GM23248 (cell line): ENCODE measurements around the gene ACAA2. TPM values are rescaled to one million over a fixed set of nuclear protein-coding genes. Genes with fewer than 3 reads are reported as not detected.
"Not testable (repeated sequence)": the region's sequence is repeated elsewhere in the genome, so short reads cannot be mapped to it uniquely, and the experiment has no call there.

ENCODE experiments used
- DNase-seq: peaks from one replicate; pipeline ENCODE4 v3.0.0-alpha.2; 2015
- H2AFZ ChIP-seq: fragments of 200-600 bp; sonication (generic); 2 replicates; pipeline ENCODE4 v1.6.1; 2016; ENCODE audit warnings: antibody characterized with exemption
- H3F3A ChIP-seq: fragments of 200-600 bp; sonication (generic); 2 replicates; pipeline ENCODE4 v1.6.1; 2016; ENCODE audit warnings: mild to moderate bottlenecking, antibody characterized with exemption, mixed run types; ENCODE audit not compliant: insufficient read depth
- H3K27ac ChIP-seq: fragments of 200-600 bp; sonication (generic); 2 replicates; pipeline ENCODE4 v1.5.1; 2016; ENCODE audit warnings: mild to moderate bottlenecking
- H3K27me3 ChIP-seq: fragments of 200-600 bp; sonication (generic); replicated peaks from 2 replicates; pipeline ENCODE4 v1.6.1; 2016; ENCODE audit warnings: mild to moderate bottlenecking; ENCODE audit not compliant: insufficient read depth
- H3K36me3 ChIP-seq: fragments of 200-600 bp; sonication (generic); 2 replicates; pipeline ENCODE4 v1.6.1; 2016; ENCODE audit warnings: low read depth, mild to moderate bottlenecking
- H3K4me1 ChIP-seq: fragments of 200-600 bp; sonication (generic); 2 replicates; pipeline ENCODE4 v1.6.1; 2016; ENCODE audit warnings: mild to moderate bottlenecking; ENCODE audit not compliant: insufficient read depth
- H3K4me2 ChIP-seq: fragments of 200-600 bp; sonication (generic); one replicate; pipeline ENCODE4 v1.6.1; 2016; ENCODE audit warnings: mild to moderate bottlenecking; ENCODE audit not compliant: unreplicated experiment
- H3K4me3 ChIP-seq: fragments of 200-600 bp; sonication (generic); 2 replicates; pipeline ENCODE4 v1.5.1; 2016; ENCODE audit warnings: mild to moderate bottlenecking
- H3K79me2 ChIP-seq: fragments of 200-600 bp; sonication (generic); 2 replicates; pipeline ENCODE4 v1.6.1; 2016; ENCODE audit warnings: mild to moderate bottlenecking; ENCODE audit not compliant: insufficient read depth
- H3K9ac ChIP-seq: fragments of 200-600 bp; sonication (generic); 2 replicates; pipeline ENCODE4 v1.6.1; 2016; ENCODE audit warnings: mild to moderate bottlenecking
- H3K9me2 ChIP-seq: fragments of 200-600 bp; sonication (generic); 2 replicates; pipeline ENCODE4 v1.6.1; 2016; ENCODE audit warnings: mixed run types, mild to moderate bottlenecking, moderate library complexity; ENCODE audit not compliant: insufficient read depth
- H3K9me3 ChIP-seq: fragments of 200-600 bp; sonication (generic); one replicate; pipeline ENCODE4 v1.6.1; 2017; ENCODE audit warnings: low read depth
- H4K20me1 ChIP-seq: fragments of 200-600 bp; sonication (generic); 2 replicates; pipeline ENCODE4 v1.6.0; 2016; ENCODE audit not compliant: insufficient read depth
- EZH2 ChIP-seq: fragments of 200-600 bp; sonication (generic); IDR thresholded peaks from 2 replicates; pipeline ENCODE4 v1.6.1; 2018; ENCODE audit warnings: antibody characterized with exemption, mild to moderate bottlenecking; ENCODE audit not compliant: insufficient read depth, poor library complexity, severe bottlenecking
- EZH2phosphoT487 ChIP-seq: fragments of 200-600 bp; sonication (generic); IDR thresholded peaks from 2 replicates; pipeline ENCODE4 v1.6.1; 2018; ENCODE audit warnings: antibody characterized with exemption, moderate library complexity, mild to moderate bottlenecking, low read depth; ENCODE audit not compliant: insufficient read depth
- WGBS, 2 experiments: methylation state at CpG; one replicate each; pipeline ENCODE4 v1.1.6; 2015 to 2017; ENCODE audit warnings: low lambda C conversion rate in 2 of 2, low coverage in 1 of 2; ENCODE audit errors: missing lambda C conversion rate in 2 of 2; 5-methylcytosine and 5-hydroxymethylcytosine counted together
- in situ Hi-C: fragments of 300-500 bp; cut with MboI; formaldehyde crosslinking; loops from 2 replicates; pipeline ENCODE4 v1.15.0; 2020
- polyA plus RNA-seq: library from polyadenylated mRNA; unstranded; fragments of >200 nt; fragmentation: Nextera tagmentation; extraction: Ambion mirVana; gene quantifications from 2 replicates; pipeline ENCODE4 v1.2.1, GENCODE V29; 2016
- total RNA-seq: library from RNA; depleted of rRNA; stranded (reverse); fragments of >200 nt; shearing (Covaris generic); gene quantifications from 2 replicates; pipeline ENCODE4 v1.2.3, GENCODE V29; 2014

Gene ACAA2
- total and polyA plus RNA-seq, 2 experiments from 2014 or later = 55.6 to 94.8 TPM

- in situ Hi-C loops = no loop called here
- TF ChIP-seq EZH2 (no peak), EZH2phosphoT487 (no peak)
- DNase-seq = no peak
- H3K9me3 ChIP-seq = no peaks in the 10 kb centered on the region
- no peak overlapping the region for H3K4me3 ChIP-seq
- H3K9ac ChIP-seq = no peak overlapping the region
- H2AFZ ChIP-seq = no peak overlapping the region
- no peaks in the 10 kb centered on the region for H3K79me2 ChIP-seq
- H3K27ac ChIP-seq = no peak overlapping the region
- no peaks in the 10 kb centered on the region for H4K20me1 ChIP-seq
- 79% methylated on average over 12 of the region's 12 CpGs for WGBS, 2 experiments
- H3K4me1 ChIP-seq = peaks cover 8% of the 10 kb centered on the region
- no peaks in the 10 kb centered on the region for H3K36me3 ChIP-seq
- no peaks in the 10 kb centered on the region for H3K9me2 ChIP-seq
- H3F3A ChIP-seq = no peaks in the 10 kb centered on the region
- no peak overlapping the region for H3K4me2 ChIP-seq
- no peaks in the 10 kb centered on the region for H3K27me3 ChIP-seq
These were observed 28.2 kb upstream of the ACAA2 start for GRCh38 chr18:49841236-49842217.

GRCh38 chr18:49839012-49839411 lies 25.7 kb upstream of the ACAA2 start:
- no peaks in the 10 kb centered on the region for H3K9me3 ChIP-seq
- peaks cover 16% of the 10 kb centered on the region for H3K4me1 ChIP-seq
- H3K4me2 ChIP-seq = no peak overlapping the region
- H3F3A ChIP-seq = peaks cover 11% of the 10 kb centered on the region; the same call in 1 of the 2 replicates
- no peaks in the 10 kb centered on the region for H3K36me3 ChIP-seq
- no peaks in the 10 kb centered on the region for H3K79me2 ChIP-seq
- no peak overlapping the region for H3K4me3 ChIP-seq
- H2AFZ ChIP-seq = no peak overlapping the region
- no peaks in the 10 kb centered on the region for H4K20me1 ChIP-seq
- H3K9me2 ChIP-seq = no peaks in the 10 kb centered on the region
- DNase-seq = peak; percentile 58
- 69 to 75% methylated on average over 8 of the region's 8 CpGs for WGBS, 2 experiments
- no peak overlapping the region for H3K27ac ChIP-seq
- H3K9ac ChIP-seq = no peak overlapping the region
- in situ Hi-C loops = no loop called here
- no peak for TF ChIP-seq EZH2
- no peak for TF ChIP-seq EZH2phosphoT487
- no peaks in the 10 kb centered on the region for H3K27me3 ChIP-seq

- WGBS, 2 experiments = 86 to 89% methylated on average over 4 of the region's 4 CpGs
These were observed 25.0 kb upstream of the ACAA2 start for GRCh38 chr18:49838381-49838780.

GRCh38 chr18:49837889-49838288 lies 24.6 kb upstream of the ACAA2 start:
- H3K9me3 ChIP-seq = no peaks in the 10 kb centered on the region
- H3K9me2 ChIP-seq = no peaks in the 10 kb centered on the region
- H3K4me3 ChIP-seq = no peak overlapping the region
- WGBS, 2 experiments = 73 to 81% methylated on average over 5 of the region's 5 CpGs
- H3K27ac ChIP-seq = no peak overlapping the region
- H3K27me3 ChIP-seq = no peaks in the 10 kb centered on the region
- no peaks in the 10 kb centered on the region for H3K79me2 ChIP-seq
- peaks cover 13% of the 10 kb centered on the region; the same call in 1 of the 2 replicates for H3F3A ChIP-seq
- H3K4me2 ChIP-seq = no peak overlapping the region
- H4K20me1 ChIP-seq = no peaks in the 10 kb centered on the region
- peaks cover 16% of the 10 kb centered on the region for H3K4me1 ChIP-seq
- no peak overlapping the region for H2AFZ ChIP-seq
- H3K36me3 ChIP-seq = no peaks in the 10 kb centered on the region
- no peak overlapping the region for H3K9ac ChIP-seq
- no peak for DNase-seq
- no peak for TF ChIP-seq EZH2phosphoT487
- no peak for TF ChIP-seq EZH2
- in situ Hi-C loops = no loop called here

More at GRCh38 chr18:49838381-49838780, 25.0 kb upstream of the ACAA2 start:
- no peak overlapping the region for H3K4me3 ChIP-seq
- no peaks in the 10 kb centered on the region for H3K27me3 ChIP-seq
- H4K20me1 ChIP-seq = no peaks in the 10 kb centered on the region
- no peak overlapping the region for H3K4me2 ChIP-seq
- peaks cover 13% of the 10 kb centered on the region; the same call in 1 of the 2 replicates for H3F3A ChIP-seq
- no peak overlapping the region for H3K9ac ChIP-seq
- no peaks in the 10 kb centered on the region for H3K9me3 ChIP-seq
- no peaks in the 10 kb centered on the region for H3K9me2 ChIP-seq
- H3K4me1 ChIP-seq = peaks cover 16% of the 10 kb centered on the region
- no peaks in the 10 kb centered on the region for H3K36me3 ChIP-seq
- TF ChIP-seq EZH2 (no peak), EZH2phosphoT487 (no peak)
- H2AFZ ChIP-seq = no peak overlapping the region
- H3K79me2 ChIP-seq = no peaks in the 10 kb centered on the region
- in situ Hi-C loops = no loop called here
- H3K27ac ChIP-seq = no peak overlapping the region
- no peak for DNase-seq

- H3K9me2 ChIP-seq, in situ Hi-C loops: not testable (repeated sequence)
These were observed 24.0 kb upstream of the ACAA2 start for GRCh38 chr18:49837316-49837835.

More at GRCh38 chr18:49837316-49837835, 24.0 kb upstream of the ACAA2 start:
- H3K9ac ChIP-seq, H2AFZ ChIP-seq, DNase-seq, H3K27ac ChIP-seq, H3K36me3 ChIP-seq, H4K20me1 ChIP-seq, H3K4me3 ChIP-seq, H3K79me2 ChIP-seq, H3K9me3 ChIP-seq, H3K4me2 ChIP-seq, H3K27me3 ChIP-seq: not testable (repeated sequence)
- 90 to 95% methylated on average over 9 of the region's 9 CpGs for WGBS, 2 experiments
- peaks cover 13% of the 10 kb centered on the region; the same call in 1 of the 2 replicates for H3F3A ChIP-seq
- peaks cover 16% of the 10 kb centered on the region for H3K4me1 ChIP-seq
